Amniotic epithelial cell (primary cell): ENCODE measurements around the gene DDOST.
"Not testable (repeated sequence)": the region's sequence is repeated elsewhere in the genome, so short reads cannot be mapped to it uniquely, and the experiment has no call there.

Source experiments
- DNase-seq: peaks from one replicate; pipeline ENCODE4 v3.0.0-alpha.2; 2010; ENCODE audit warnings: low read depth

Gene DDOST

DNA sequence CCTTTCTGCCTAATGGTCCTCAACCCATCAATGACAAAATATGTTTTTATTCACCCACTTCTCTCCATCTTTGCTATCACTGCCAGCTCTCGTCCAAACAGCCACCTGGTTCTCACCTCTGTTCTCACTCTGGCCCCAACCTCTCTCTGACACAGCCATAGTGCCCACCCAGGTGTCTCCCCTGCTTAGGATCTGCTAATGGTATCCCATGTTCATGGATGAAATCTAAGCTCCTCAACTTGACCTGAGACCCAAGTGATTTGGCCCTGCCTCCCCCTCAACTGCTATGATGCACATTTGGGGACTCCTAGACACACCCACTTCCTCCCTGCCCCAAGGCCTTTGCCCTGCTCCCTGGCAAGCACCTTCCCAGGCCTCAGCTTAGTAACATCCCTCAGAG lies 30.7 kb upstream of the DDOST start:
- DNase-seq: no peak

- DNase-seq: no peak
Observed at GRCh38 chr1:20689645-20690056, 28.5 kb upstream of the DDOST start.

DNA sequence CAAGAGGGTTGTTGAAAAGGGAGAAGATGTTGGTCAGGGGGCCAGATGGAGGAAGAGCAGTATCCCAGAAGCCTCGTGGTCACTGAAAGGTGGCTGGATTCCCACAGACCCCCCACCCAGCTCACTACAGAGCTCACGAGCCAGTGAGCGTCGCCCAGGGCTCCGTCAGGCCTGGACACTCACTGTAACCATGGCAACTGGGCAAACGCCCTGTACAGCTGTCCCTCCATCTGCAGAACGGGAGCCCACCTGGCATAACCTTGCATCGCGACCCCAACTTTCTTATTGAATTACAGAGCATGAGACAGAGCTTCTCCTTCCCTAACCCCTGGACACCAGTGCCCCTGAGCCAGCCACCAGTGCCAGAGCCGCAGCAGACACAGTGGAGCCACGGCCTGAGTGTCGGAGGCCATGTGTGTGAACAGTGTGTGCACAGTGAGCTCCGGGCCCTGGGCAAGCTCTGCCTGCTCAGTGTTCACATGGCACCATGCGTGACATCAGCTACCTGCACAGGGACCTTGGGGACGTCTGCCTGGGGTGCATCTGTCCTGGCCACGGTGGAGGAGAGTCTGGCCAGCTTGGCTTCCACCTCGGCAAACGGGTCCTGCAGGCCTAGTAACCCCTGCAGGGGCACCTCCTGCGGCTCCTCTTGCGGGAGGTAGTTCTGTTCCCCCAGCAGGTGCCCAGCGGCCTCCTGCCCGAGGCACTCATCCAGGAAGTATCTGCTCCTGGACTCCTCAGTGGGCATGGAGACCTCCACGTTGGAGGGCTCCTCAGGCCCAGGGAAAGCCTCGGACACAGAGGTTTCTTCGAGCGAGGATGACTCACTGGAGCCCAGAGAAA lies 25.9 kb upstream of the DDOST start:
- no peak for DNase-seq

DNA sequence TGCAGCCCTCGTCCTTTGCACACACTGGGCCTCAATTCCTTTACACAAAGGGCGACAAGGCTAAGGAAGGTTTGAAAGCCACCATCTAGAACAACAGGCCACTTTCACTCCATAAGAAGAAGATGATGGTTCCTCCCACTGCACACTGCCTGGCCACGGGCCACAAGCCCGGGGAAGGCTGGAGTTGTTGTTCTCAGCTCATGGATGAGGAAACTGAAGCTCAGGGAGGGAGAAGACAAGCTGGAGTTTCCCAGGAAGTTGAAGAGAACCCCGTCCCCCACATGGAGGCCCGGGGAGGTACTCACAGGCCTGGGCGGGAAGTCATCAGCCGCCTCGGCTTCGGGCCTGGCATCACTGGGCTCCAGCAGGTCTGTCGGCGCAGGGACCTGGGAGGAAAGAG lies 24.6 kb upstream of the DDOST start:
- no peak for DNase-seq

DNA sequence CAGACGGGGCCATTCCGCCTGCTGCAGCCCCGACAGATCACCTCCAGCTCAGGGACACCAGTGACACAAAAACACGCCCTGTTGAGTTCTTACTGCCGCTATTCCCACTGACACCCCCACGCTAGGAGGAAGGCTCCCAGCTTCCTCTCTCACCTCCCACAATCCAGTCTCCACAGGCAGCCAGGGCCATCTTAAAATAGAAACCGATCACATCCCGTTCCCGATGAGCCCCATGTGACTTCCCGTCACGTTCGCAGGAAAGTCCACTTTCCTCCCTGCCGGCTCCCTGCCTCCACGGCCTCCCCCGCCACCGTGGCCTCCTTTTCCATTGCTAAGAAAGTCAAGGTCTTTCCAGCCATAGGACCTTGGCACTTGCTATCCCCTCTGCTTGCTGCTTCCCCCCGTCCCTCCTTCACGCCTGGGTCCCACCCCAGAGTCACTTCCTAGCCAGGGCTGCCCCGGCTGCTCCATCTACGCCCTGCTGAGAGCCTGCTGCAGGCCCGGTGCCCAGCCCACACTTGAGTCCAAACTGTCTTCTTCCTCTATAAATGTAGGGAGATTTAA lies 24.0 kb upstream of the DDOST start:
- no peak for DNase-seq

DNA sequence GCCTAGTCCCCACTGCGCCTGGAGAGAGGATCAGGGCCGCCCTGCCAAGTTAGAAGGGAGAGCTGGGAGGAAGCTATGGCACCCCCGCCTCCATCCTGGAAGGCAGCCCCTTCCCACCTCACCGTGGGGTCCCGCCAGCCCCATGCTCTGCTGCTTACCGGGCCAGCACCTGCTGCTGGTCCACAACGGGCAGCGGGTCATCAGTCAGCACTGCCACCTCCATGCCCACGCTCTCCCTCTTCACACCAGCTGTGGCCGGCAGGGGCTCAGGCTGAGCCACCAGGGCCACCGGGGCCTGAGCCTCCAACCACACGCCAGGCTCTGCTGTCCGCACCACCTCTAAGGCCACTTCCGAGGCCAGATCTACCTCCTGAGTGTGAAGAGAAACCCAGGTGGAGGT lies 23.5 kb upstream of the DDOST start:
- no peak for DNase-seq

DNA sequence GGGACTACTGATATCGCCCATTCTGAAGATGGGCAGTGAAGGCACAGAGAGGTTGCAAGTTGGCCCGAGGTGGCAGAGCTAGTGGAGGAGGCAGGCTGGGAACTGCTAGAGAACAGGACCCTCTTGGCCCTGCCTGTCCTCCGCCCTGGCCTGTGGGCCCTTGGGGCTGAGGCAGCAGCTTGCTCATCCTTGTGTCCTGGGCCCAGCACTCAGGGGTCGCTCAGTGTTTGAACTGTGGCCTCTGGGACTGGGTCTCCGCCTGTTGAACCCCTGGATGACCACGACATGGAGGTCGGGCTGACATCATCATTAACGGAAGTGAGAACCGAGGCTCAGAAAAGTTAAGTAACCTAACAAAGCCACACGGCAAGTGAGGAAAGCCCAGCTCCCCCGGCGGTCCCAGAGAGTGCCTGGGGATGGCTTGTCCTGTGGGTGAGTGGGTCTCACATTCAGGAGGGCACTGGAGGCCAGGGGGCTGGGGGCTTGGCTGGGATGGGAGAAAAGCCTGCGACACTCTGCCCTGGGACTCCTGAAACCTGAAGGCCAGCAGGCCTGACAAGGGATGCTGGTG lies 23.0 kb upstream of the DDOST start:
- DNase-seq: no peak

DNA sequence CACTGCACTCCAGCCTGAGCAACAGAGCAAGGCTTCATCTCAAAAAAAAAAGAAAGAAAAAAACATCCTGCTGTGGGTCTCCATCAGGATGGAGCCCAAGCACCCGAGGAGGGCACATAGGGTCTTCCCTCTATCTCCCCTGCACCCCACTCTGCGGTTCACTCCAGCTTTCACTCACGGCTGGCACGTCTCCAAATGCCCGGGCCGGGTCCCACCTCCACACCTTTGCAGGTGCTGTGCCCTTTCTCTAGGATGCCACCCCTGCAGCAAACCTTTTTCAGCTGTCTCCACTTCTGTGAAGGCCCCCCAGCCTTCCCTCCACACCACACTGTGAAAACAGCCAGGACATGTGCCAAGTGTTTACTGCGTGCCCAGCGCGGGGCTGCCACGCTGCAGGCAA lies 22.4 kb upstream of the DDOST start:
- DNase-seq: no peak

GRCh38 chr1:20682571-20683236 lies 21.5 kb upstream of the DDOST start:
- DNase-seq: no peak

DNA sequence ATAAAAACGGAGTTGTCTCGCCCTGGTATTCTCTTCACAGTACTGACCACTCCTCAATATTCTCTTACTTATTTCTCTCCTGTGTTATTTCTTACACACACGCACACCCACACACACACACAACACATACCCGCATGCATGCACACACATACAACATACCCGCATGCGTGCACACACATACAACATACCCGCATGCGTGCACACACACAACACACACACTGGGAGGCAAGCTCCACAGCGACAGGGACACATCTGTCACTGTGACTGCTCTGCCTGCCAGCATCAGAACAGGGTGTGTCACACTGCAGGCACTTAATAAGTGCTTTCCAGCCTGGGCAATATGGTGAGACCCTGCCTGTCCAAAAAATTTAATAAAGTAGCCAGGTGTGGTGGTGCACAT lies 20.8 kb upstream of the DDOST start:
- no peak for DNase-seq

DNA sequence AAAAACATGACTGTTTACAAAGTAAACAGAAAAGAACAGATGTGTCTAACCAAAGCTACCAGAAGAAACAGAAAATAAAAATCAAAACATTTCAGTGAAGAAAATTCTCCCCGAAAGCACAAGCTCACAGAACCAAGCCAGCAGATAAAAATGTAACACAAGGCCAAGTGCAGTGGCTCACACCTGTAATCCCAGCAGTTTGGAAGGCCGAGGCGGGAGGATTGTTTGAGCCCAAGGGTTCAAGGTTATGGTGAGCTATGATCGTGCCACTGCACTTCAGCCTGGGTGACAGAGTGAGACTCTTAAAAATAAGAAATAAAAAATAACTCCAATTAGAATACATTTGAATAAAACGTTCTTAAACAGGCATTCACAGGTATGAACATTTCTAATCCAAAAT lies 19.1 kb upstream of the DDOST start:
- DNase-seq: no peak

DNA sequence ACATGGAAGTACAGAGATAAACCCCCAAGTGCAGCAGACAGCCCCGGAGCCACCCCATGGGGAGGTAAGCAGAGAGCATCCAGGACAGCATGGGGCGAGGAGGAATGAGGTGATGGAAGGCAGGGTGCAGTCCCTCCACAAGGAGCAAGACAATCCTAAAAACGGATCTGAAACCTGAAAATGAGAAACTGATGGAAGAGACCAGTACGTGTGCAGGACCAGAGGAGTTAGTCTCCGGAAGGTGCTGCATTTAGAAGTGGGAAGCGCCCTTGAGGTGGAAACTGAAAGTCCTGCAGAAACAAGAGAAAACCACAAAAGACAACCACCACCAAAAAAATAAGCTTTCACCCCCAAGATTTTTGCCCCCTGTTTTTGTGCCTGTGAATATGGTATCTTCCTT lies 17.4 kb upstream of the DDOST start:
- DNase-seq: no peak

- not testable (repeated sequence) for DNase-seq
Observed at GRCh38 chr1:20673626-20674025, 12.5 kb upstream of the DDOST start.

DNA sequence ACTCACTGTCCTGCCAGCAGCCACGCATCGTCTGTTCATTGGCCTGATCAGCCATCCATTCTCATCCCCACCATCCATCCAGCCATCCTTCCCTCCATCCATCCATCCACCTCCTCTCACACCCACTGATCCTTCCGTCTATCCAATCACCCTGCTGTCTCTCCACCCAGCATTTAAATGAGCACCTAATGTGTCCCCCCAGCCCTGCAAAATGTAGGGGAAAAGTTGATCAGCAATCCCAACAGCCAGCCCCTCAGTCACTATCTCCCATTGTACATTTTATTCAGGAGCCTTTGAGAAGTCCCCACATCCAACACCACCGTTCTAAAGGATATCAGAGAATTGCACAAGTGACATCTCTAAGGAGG lies 11.1 kb upstream of the DDOST start:
- DNase-seq: no peak

DNA sequence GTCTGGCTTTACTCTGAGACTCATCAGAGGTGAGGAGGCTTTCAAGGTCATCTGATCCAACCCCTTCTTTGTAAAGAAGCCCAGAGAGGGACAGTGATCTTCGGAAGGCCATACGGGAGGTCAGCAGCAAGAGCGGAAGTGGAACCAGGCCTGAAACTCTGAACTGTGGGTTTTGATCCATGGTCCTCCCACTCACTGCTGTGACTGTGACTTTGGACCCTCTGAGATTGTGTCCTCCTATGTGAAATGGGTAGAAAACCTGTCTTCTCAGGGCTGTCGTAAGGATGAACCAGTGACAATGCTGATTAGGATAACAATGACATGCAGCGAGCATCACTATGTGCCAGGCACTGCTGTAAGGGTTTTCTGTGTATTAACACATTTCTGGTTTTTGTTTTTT lies 9.8 kb upstream of the DDOST start:
- DNase-seq: no peak

- no peak for DNase-seq
Observed at GRCh38 chr1:20668581-20668980, 7.4 kb upstream of the DDOST start.

DNA sequence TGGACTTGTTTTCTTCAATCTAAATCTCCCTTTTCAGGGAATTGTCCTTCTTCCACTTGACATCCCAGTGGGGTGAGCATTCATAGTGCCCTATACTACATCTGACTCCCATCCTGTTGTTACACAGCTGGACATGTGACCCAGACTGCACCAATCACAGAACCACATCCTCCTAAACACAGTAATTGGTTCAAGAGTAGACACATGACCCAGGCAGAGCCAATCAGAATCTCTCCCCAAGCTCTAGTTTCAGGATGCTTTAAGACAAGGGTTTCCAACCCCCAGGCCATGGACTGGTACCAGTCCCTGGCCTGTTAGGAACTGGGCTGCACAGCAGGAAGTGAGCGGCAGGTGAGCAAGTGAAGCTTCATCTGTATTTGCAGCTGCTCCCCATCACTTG lies 5.6 kb upstream of the DDOST start:
- DNase-seq: peak; percentile 21

GRCh38 chr1:20666146-20666545 lies 5.0 kb upstream of the DDOST start:
- no peak for DNase-seq

DNA sequence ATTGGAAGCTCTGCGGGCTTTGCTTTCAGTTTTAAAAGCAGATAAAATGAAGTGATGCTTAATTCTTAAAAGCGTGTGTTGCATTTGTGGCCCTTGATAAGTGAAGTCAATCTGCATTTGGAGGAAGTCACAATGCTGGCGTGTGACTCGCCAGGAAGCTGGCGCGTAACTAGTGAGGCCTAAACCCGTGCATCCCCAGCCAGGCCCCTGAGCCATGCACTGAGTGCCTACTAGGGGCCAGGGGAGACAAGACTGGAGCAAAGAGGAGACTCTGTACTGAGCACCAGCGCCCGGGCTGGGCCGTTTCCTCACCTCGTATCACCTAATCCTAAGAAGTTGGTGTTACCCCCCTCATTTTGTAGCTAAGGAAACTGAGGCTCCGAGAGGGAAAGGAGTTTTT lies 4.6 kb upstream of the DDOST start:
- DNase-seq: no peak

- no peak for DNase-seq
Observed at GRCh38 chr1:20663969-20664715, 3.0 kb upstream of the DDOST start.

- no peak for DNase-seq
Observed at GRCh38 chr1:20663365-20663764, 2.2 kb upstream of the DDOST start.

DNA sequence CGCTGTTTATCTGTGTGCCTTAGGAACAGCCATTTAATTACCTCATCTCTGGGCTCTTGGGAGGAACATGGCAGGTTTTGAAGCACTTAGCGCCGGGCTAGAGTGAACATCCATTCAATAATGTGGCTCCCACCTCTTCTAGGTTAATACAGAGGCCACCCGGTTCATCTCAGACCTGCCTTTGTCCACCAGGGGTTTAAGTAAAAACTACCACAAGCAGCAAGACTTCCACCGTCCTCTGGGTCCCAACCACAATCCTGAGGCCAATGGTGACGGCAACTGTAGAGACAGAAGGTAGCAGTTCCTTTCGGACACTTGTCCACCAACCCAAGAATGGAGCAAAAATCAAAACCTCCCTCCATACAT lies 924 bp upstream of the DDOST start:
- DNase-seq: no peak

DNA sequence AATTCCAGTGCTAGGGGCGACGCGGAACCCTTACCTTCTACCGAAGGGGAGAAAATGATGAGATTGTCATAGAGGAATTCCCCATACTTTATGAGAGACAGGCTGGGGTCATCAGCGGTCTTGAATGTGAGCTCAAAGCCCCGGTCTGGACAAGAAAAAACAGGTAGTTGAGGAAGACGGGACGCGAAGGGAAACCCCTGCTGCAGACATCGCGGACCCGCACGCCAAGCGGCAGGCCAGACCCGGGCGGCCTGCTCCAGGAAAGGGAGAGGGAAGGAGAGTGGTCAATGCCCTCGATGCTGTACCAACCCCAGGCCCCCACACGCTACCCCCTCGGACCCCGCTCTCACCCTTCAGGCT lies 342 bp downstream of the DDOST start:
- no peak for DNase-seq
